ENCODE results near the gene HEYL. TPM values are rescaled to one million over a fixed set of nuclear protein-coding genes. Genes with fewer than 3 reads are reported as not detected.

HEYL gene
- total RNA-seq: 10 to 100 TPM in 2 of 4 donors, 1 to 10 TPM in 2; 9.4 to 64.0 (median 13.4) TPM

- TF ChIP-seq POLR2A (IDR thresholded peaks at IDR 0.05): peak in 1 of 2 donors; percentile 48
- peak; percentile 25 to 65 (median 42) for TF ChIP-seq CTCF (IDR thresholded peaks at IDR 0.05)
- intact Hi-C loops (cut with DNase I; ENCODE audit: low total_unique reads): no loop called here
- Histone ChIP-seq H3K36me3 (no peaks in the 10 kb centered on the region), H3K27ac (peak within 1 kb of the TSS; percentile 76 to 87), H3K27me3 (no peaks in the 10 kb centered on the region), H3K9me3 (no peaks in the 10 kb centered on the region), H3K4me3 (peak within 1 kb of the TSS; percentile 41 to 66), H3K4me1 (no peaks in the 10 kb centered on the region)
- DNase-seq: peak; percentile 73 to 90
Observed at GRCh38 chr1:39639305-39640130, at the start of gene HEYL. Gene HEYL, minus strand, starts transcription at chr1:39639643. Its CDS starts 18 bp downstream, at chr1:39639625.

- TF ChIP-seq CTCF (IDR thresholded peaks at IDR 0.05): no peak
- TF ChIP-seq POLR2A (IDR thresholded peaks at IDR 0.05): no peak
- no peak for DNase-seq
- Histone ChIP-seq H3K4me1 (peaks cover 0 to 13% of the 10 kb centered on the region in 2 donors), H3K4me3 (no peak overlapping the region), H3K36me3 (no peaks in the 10 kb centered on the region), H3K9me3 (no peaks in the 10 kb centered on the region), H3K27ac (no peak overlapping the region), H3K27me3 (peaks cover 13 to 18% of the 10 kb centered on the region in 2 donors)
- intact Hi-C loops (cut with DNase I; ENCODE audit: low total_unique reads): no loop called here
Observed at GRCh38 chr1:39689214-39689613, 49.8 kb upstream of the HEYL start.

- H3K27me3 ChIP-seq: peaks cover 13 to 20% of the 10 kb centered on the region in 2 donors
- intact Hi-C loops (cut with DNase I; ENCODE audit: low total_unique reads): no loop called here
- no peak for TF ChIP-seq CTCF (IDR thresholded peaks at IDR 0.05)
Observed at GRCh38 chr1:39688706-39689105, 49.3 kb upstream of the HEYL start.

GRCh38 chr1:39687243-39687642 lies 47.8 kb upstream of the HEYL start:
- Histone ChIP-seq H3K4me3 (no peak overlapping the region), H3K36me3 (no peaks in the 10 kb centered on the region), H3K27me3 (peaks cover 11 to 13% of the 10 kb centered on the region in 2 donors), H3K4me1 (peaks cover 0 to 5% of the 10 kb centered on the region in 2 donors), H3K9me3 (no peaks in the 10 kb centered on the region), H3K27ac (no peak overlapping the region)
- no peak for TF ChIP-seq CTCF (IDR thresholded peaks at IDR 0.05)
- no peak for TF ChIP-seq POLR2A (IDR thresholded peaks at IDR 0.05)
- DNase-seq: no peak
- intact Hi-C loops (cut with DNase I; ENCODE audit: low total_unique reads): no loop called here

More at GRCh38 chr1:39688706-39689105, 49.3 kb upstream of the HEYL start:
- Histone ChIP-seq H3K9me3 (no peaks in the 10 kb centered on the region), H3K4me1 (peaks cover 0 to 13% of the 10 kb centered on the region in 2 donors), H3K27ac (no peak overlapping the region), H3K36me3 (no peaks in the 10 kb centered on the region), H3K4me3 (no peak overlapping the region)
- no peak for DNase-seq

GRCh38 chr1:39685071-39685470 lies 45.6 kb upstream of the HEYL start:
- intact Hi-C loops (cut with DNase I; ENCODE audit: low total_unique reads): no loop called here
- H3K27ac ChIP-seq: no peak overlapping the region
- H3K4me3 ChIP-seq: no peak overlapping the region
- H3K9me3 ChIP-seq: no peaks in the 10 kb centered on the region
- TF ChIP-seq POLR2A (IDR thresholded peaks at IDR 0.05) (no peak), CTCF (IDR thresholded peaks at IDR 0.05) (no peak)
- no peaks in the 10 kb centered on the region for H3K4me1 ChIP-seq
- no peak for DNase-seq
- H3K27me3 ChIP-seq: peaks cover under 1 to 9% of the 10 kb centered on the region in 2 donors
- H3K36me3 ChIP-seq: no peaks in the 10 kb centered on the region
